H1 (cell line): ENCODE results near the gene ATP9B.

ENCODE experiments used
- CTCF ChIP-seq, 3 experiments: IDR thresholded peaks; 1 replicate in 2 of 3; 2 replicates in 1 of 3; pipeline versions ENCODE4 v1.5.1 to v1.6.1; 2011; ENCODE audit warnings: low read length in 3 of 3, mild to moderate bottlenecking in 3 of 3, inconsistent platforms in 2 of 3, low read depth in 1 of 3, moderate library complexity in 1 of 3; ENCODE audit not compliant: insufficient read depth in 1 of 3; ENCODE audit errors: control extremely low read depth in 1 of 3
- HDAC2 ChIP-seq, 2 experiments: fragments of 300-600 bp in 1 of 2; sonication (generic) in 1 of 2; IDR thresholded peaks; 2 replicates each; pipeline ENCODE4 v1.6.1; 2011 to 2012; ENCODE audit warnings: low read depth in 2 of 2, low read length in 2 of 2, mild to moderate bottlenecking in 2 of 2, moderate library complexity in 2 of 2, borderline replicate concordance in 1 of 2, inconsistent platforms in 1 of 2
- POLR2A ChIP-seq, 2 experiments: IDR thresholded peaks; 1 replicate in 1 of 2; 2 replicates in 1 of 2; pipeline ENCODE4 v1.6.1; 2011; ENCODE audit warnings: low read depth in 2 of 2, low read length in 2 of 2, mild to moderate bottlenecking in 2 of 2; ENCODE audit errors: control extremely low read depth in 1 of 2
- SIN3A ChIP-seq, 2 experiments: IDR thresholded peaks in 1 of 2; conservative IDR thresholded peaks in 1 of 2; 2 replicates each; pipeline ENCODE4 v1.6.1; 2011 to 2012; ENCODE audit warnings: low read length in 2 of 2, improper control_type of control experiment in 1 of 2, low read depth in 1 of 2, mild to moderate bottlenecking in 1 of 2
- SP4 ChIP-seq: IDR thresholded peaks from 2 replicates; pipeline ENCODE4 v1.6.1; 2012; ENCODE audit warnings: low read length, inconsistent platforms
- TAF1 ChIP-seq: IDR thresholded peaks from 2 replicates; pipeline ENCODE4 v1.6.1; 2011; ENCODE audit warnings: mild to moderate bottlenecking, low read depth, low read length

- TF ChIP-seq POLR2A (IDR thresholded peaks at IDR 0.05; ENCODE audit: control extremely low read depth in 1 of 2, low read depth in 2 of 2, low read length in 2 of 2) (no peak), TAF1 (no peak), CTCF (IDR thresholded peaks at IDR 0.05; ENCODE audit: control extremely low read depth in 1 of 3, insufficient read depth in 1 of 3, low read depth in 1 of 3, low read length in 3 of 3) (no peak), HDAC2 (IDR thresholded peaks at IDR 0.05; ENCODE audit: borderline replicate concordance in 1 of 2, low read depth in 2 of 2, low read length in 2 of 2) (no peak), SIN3A (conservative IDR thresholded peaks at IDR 0.05 in 1 of 2, IDR thresholded peaks at IDR 0.05 in 1 of 2; ENCODE audit: low read depth in 1 of 2, low read length in 2 of 2) (no peak), SP4 (no peak)
Observed at GRCh38 chr18:79224381-79224780, 155.2 kb downstream of the ATP9B start.
